ENCODE measurements around the gene TMEM253.

DNA sequence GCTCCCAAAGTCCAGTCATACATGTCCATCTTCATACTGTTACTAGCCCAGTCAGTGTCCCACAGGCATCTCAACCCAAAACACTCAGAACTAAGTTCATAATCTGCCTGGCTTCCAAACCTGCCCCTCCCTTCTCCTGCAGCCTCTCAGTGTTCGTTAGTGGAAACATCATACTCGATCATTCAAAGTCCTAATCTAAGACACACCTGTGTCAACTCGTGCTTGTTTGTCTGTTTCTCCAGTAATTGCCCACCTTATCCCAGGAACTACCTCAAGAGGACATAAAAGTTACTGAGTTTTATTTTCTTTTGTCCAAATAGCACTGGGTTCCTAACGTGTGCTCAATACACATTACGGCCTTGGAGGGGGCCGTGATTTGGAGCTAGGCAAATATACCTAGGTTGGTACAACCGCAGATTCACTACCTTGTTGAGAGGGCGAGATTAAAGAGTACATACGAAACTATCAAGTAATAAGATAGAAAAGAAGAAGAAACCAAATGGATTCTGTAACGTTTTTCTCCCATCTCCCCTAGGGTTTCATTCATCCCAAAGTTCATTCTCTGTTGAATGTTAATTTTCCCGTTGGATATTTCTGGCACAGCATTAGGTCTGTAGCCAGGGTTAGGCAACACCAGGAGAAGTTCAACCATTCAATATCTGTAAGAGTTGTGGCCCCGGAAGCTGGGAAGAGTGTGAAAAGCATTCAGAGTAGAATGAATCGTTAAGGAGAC, 40.1 kb upstream of the TMEM253 start:
- TF ChIP-seq, protein P1, sequence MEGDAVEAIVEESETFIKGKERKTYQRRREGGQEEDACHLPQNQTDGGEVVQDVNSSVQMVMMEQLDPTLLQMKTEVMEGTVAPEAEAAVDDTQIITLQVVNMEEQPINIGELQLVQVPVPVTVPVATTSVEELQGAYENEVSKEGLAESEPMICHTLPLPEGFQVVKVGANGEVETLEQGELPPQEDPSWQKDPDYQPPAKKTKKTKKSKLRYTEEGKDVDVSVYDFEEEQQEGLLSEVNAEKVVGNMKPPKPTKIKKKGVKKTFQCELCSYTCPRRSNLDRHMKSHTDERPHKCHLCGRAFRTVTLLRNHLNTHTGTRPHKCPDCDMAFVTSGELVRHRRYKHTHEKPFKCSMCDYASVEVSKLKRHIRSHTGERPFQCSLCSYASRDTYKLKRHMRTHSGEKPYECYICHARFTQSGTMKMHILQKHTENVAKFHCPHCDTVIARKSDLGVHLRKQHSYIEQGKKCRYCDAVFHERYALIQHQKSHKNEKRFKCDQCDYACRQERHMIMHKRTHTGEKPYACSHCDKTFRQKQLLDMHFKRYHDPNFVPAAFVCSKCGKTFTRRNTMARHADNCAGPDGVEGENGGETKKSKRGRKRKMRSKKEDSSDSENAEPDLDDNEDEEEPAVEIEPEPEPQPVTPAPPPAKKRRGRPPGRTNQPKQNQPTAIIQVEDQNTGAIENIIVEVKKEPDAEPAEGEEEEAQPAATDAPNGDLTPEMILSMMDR (IDR thresholded peaks at IDR 0.05 in 8 of 11, conservative IDR thresholded peaks at IDR 0.05 in 3 of 11), result no peak
- TF ChIP-seq POLR2AphosphoS5 (IDR thresholded peaks at IDR 0.05) (no peak), POLR2A (IDR thresholded peaks at IDR 0.05) (no peak)

All from spleen (tissue), 7 donors.